Cardiac muscle cell (in vitro differentiated cells and primary cell): Measurements from ENCODE around the gene LRRC49. TPM values are rescaled to one million over a fixed set of nuclear protein-coding genes. Genes with fewer than 3 reads are reported as not detected.
"Not testable (repeated sequence)": the region's sequence is repeated elsewhere in the genome, so short reads cannot be mapped to it uniquely, and the experiment has no call there.

Experiments
- DNase-seq, 2 donors: peaks; one replicate each; pipeline versions ENCODE4 v3.0.0 to v3.0.0-alpha.2; 2010 to 2017; ENCODE audit warnings: low read depth in 1 of 2, low spot score in 1 of 2
- H3K27ac ChIP-seq: fragments of 200-600 bp; sonication (generic); 2 replicates; pipeline ENCODE4 v1.5.1; 2016
- H3K27me3 ChIP-seq: fragments of 200-600 bp; sonication (generic); 2 replicates; pipeline ENCODE4 v1.6.0; 2016; ENCODE audit warnings: control low read depth
- H3K36me3 ChIP-seq: fragments of 200-600 bp; sonication (generic); 2 replicates; pipeline ENCODE4 v1.5.1; 2016; ENCODE audit warnings: control low read depth
- H3K4me1 ChIP-seq: fragments of 200-600 bp; sonication (generic); 2 replicates; pipeline ENCODE4 v1.8.1; 2017; ENCODE audit warnings: low read depth, mild to moderate bottlenecking, mixed run types
- H3K4me3 ChIP-seq: fragments of 200-600 bp; sonication (generic); 2 replicates; pipeline ENCODE4 v1.5.1; 2016; ENCODE audit warnings: mild to moderate bottlenecking
- H3K9me3 ChIP-seq: fragments of 200-600 bp; sonication (generic); 2 replicates; pipeline ENCODE4 v1.5.1; 2017; ENCODE audit warnings: low read depth, mild to moderate bottlenecking, control low read depth
- CTCF ChIP-seq: IDR thresholded peaks from 2 replicates; pipeline ENCODE4 v1.5.1; 2012; ENCODE audit warnings: low read depth, mild to moderate bottlenecking, low read length
- polyA plus RNA-seq: library from polyadenylated mRNA; unstranded; fragments of >200 nt; fragmentation: Nextera tagmentation; extraction: Ambion mirVana; gene quantifications from 2 replicates; pipeline ENCODE4 v1.2.1, GENCODE V29; 2016
- total RNA-seq: library from RNA; depleted of rRNA; stranded (reverse); fragments of >200 nt; gene quantifications from 2 replicates; pipeline ENCODE4 v1.2.3, GENCODE V29; 2016

Gene LRRC49
- total and polyA plus RNA-seq, 2 experiments from 2014 or later: 11.6 to 12.5 TPM

DNA sequence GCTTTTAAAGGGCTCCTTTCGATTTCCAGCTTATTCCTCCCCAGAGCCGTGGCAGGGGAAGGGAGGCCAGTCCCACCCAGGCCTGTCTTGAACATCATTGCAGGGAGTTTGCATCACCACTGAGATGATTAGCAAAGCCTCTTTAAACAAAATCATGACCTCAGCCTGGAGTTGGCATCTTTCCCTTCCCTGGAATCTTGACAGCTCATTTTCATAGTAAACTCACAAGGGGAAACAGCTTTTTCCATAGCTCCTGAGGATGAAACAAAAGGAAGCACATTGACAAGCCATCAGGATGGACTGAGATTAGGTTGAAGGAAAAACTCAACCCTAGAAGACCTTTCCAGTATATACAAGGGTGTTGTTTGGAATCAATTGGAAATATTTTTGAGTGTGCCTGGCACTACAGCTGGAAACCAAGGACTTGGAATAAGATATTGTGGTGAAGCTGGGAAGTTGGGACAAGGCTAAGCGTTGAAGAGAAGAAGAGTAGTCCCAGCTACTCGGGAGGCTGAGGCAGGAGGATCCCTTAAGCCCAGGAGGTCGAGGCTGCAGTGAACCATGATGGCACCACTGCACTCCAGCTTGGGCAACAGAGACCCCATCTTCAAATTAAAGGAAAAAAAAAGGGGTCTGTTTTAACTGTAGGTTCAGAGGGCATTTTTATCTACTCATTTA, 35.6 kb upstream of the LRRC49 start:
- Histone ChIP-seq H3K4me3 (no peak overlapping the region), H3K4me1 (peaks cover 14% of the 10 kb centered on the region), H3K27ac (no peak overlapping the region), H3K27me3 (no peaks in the 10 kb centered on the region), H3K9me3 (no peaks in the 10 kb centered on the region), H3K36me3 (no peaks in the 10 kb centered on the region)
- DNase-seq: peak in 1 of 2 donors; percentile 99
- TF ChIP-seq CTCF: no peak

GRCh38 chr15:70857562-70858285, 34.9 kb upstream of the LRRC49 start:
- DNase-seq: peak in 1 of 2 donors; percentile 36
- H3K4me1 ChIP-seq: peaks cover 7% of the 10 kb centered on the region
- H3K27ac ChIP-seq: no peak overlapping the region
- H3K36me3 ChIP-seq: no peaks in the 10 kb centered on the region
- TF ChIP-seq CTCF: no peak
- no peak overlapping the region for H3K4me3 ChIP-seq
- H3K27me3 ChIP-seq: no peaks in the 10 kb centered on the region
- no peaks in the 10 kb centered on the region for H3K9me3 ChIP-seq

GRCh38 chr15:70858614-70859321, 33.9 kb upstream of the LRRC49 start:
- not testable (repeated sequence) for H3K4me3 ChIP-seq, H3K9me3 ChIP-seq, H3K36me3 ChIP-seq, H3K4me1 ChIP-seq, H3K27me3 ChIP-seq, DNase-seq, H3K27ac ChIP-seq

DNA sequence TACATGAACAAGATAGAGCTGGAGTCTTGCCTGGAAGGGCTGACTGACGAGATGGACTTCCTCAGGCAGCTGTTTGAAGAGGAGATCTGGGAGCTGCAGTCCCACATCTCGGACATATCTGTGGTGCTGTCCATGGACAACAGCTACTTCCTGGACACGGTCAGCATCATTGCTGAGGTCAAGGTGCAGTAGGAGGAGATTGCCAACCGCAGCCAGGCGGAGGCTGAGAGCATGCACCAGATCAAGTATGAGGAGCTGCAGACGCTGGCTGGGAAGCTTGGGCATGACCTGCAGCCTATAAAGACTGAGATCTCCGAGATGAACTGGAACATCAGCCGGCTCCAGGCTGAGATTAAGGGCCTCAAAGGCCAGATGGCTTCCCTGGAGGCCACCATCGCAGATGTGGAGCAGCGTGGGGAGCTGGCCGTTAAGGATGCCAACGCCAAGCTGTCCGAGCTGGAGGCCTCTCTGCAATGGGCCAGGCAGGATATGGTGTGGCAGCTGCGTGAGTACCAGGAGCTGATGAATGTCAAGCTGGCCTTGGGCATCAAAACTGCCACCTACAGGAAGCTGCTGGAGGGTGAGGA, 33.2 kb upstream of the LRRC49 start:
- no peaks in the 10 kb centered on the region for H3K27me3 ChIP-seq
- H3K27ac ChIP-seq: no peak overlapping the region
- no peak overlapping the region for H3K4me3 ChIP-seq
- H3K36me3 ChIP-seq: no peaks in the 10 kb centered on the region
- H3K4me1 ChIP-seq: peaks cover 3% of the 10 kb centered on the region
- peak in 1 of 2 donors; percentile 20 for DNase-seq
- no peaks in the 10 kb centered on the region for H3K9me3 ChIP-seq
- no peak for TF ChIP-seq CTCF

GRCh38 chr15:70859998-70860397, 32.6 kb upstream of the LRRC49 start:
- no peaks in the 10 kb centered on the region for H3K4me1 ChIP-seq
- no peak overlapping the region for H3K4me3 ChIP-seq
- H3K27me3 ChIP-seq: no peaks in the 10 kb centered on the region
- DNase-seq: no peak
- no peaks in the 10 kb centered on the region for H3K9me3 ChIP-seq
- no peak for TF ChIP-seq CTCF
- no peak overlapping the region for H3K27ac ChIP-seq
- no peaks in the 10 kb centered on the region for H3K36me3 ChIP-seq
